Fibroblast of lung (primary cell): ENCODE measurements around the gene RYR2.

Source experiments
- EZH2 ChIP-seq: IDR thresholded peaks from 2 replicates; pipeline ENCODE4 v1.5.1; 2012; ENCODE audit warnings: low read length, control low read depth, mild to moderate bottlenecking; ENCODE audit errors: missing control alignments
- TF ChIP-seq, protein P1 (sequence below), 2 donors: IDR thresholded peaks in 1 of 2; conservative IDR thresholded peaks in 1 of 2; 1 replicate in 1 of 2; 2 replicates in 1 of 2; pipeline ENCODE4 v1.5.1; 2011 to 2012; ENCODE audit warnings: low read length in 2 of 2, control low read depth in 1 of 2, inconsistent platforms in 1 of 2, low read depth in 1 of 2, mild to moderate bottlenecking in 1 of 2

DNA sequence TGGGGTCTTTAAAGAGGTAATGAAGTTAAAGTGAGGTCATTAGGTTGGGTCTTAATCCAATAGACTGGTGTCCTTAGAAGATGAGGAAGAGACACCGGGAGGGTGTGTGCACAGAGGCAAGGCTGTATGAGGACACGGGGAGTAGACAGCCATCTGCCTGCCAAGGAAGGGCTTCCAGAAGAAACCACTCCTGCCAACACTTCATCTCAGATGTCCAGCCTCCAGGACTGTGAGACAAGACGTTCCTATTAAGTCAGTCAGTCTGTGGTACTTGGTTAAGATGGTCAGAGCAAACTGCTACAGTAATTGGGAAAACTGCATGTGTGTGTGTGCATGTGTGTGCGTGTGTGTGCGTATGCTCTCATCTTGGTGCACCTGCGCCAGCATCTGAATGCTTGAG lies 77.1 kb downstream of the RYR2 start:
- TF ChIP-seq, protein P1, sequence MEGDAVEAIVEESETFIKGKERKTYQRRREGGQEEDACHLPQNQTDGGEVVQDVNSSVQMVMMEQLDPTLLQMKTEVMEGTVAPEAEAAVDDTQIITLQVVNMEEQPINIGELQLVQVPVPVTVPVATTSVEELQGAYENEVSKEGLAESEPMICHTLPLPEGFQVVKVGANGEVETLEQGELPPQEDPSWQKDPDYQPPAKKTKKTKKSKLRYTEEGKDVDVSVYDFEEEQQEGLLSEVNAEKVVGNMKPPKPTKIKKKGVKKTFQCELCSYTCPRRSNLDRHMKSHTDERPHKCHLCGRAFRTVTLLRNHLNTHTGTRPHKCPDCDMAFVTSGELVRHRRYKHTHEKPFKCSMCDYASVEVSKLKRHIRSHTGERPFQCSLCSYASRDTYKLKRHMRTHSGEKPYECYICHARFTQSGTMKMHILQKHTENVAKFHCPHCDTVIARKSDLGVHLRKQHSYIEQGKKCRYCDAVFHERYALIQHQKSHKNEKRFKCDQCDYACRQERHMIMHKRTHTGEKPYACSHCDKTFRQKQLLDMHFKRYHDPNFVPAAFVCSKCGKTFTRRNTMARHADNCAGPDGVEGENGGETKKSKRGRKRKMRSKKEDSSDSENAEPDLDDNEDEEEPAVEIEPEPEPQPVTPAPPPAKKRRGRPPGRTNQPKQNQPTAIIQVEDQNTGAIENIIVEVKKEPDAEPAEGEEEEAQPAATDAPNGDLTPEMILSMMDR (conservative IDR thresholded peaks at IDR 0.05 in 1 of 2, IDR thresholded peaks at IDR 0.05 in 1 of 2; ENCODE audit: low read depth in 1 of 2, low read length in 2 of 2): no peak
- TF ChIP-seq EZH2: no peak
